MM.1S (cell line): ENCODE data around the gene HTR1D.

Experiments
- DNase-seq: peaks from one replicate; pipeline ENCODE4 v3.0.0-alpha.2; 2015
- H2AFZ ChIP-seq: fragments of 300-600 bp; sonication (generic); 2 replicates; pipeline ENCODE4 v1.6.0; 2016; ENCODE audit warnings: antibody characterized with exemption, low read length
- H3F3A ChIP-seq: fragments of 300-600 bp; sonication (generic); 2 replicates; pipeline ENCODE4 v1.6.1; 2016; ENCODE audit warnings: mild to moderate bottlenecking, antibody characterized with exemption, low read length, moderate library complexity, mixed read lengths; ENCODE audit not compliant: insufficient read depth
- H3K27ac ChIP-seq: fragments of 300-600 bp; sonication (generic); 2 replicates; pipeline ENCODE4 v1.5.1; 2016; ENCODE audit warnings: mild to moderate bottlenecking, low read length
- H3K27me3 ChIP-seq: fragments of 300-600 bp; sonication (generic); replicated peaks from 2 replicates; pipeline ENCODE4 v1.6.0; 2016; ENCODE audit warnings: low read length; ENCODE audit not compliant: insufficient read depth
- H3K36me3 ChIP-seq: fragments of 300-600 bp; sonication (generic); replicated peaks from 2 replicates; pipeline ENCODE4 v1.6.1; 2016; ENCODE audit warnings: mild to moderate bottlenecking, low read length, mixed read lengths; ENCODE audit not compliant: insufficient read depth
- H3K4me1 ChIP-seq: fragments of 300-600 bp; sonication (generic); 2 replicates; pipeline ENCODE4 v1.6.1; 2016; ENCODE audit warnings: low read length, mixed read lengths
- H3K4me2 ChIP-seq: fragments of 300-600 bp; sonication (generic); 2 replicates; pipeline ENCODE4 v1.6.0; 2016; ENCODE audit warnings: low read depth, low read length
- H3K4me3 ChIP-seq: fragments of 300-600 bp; sonication (generic); 2 replicates; pipeline ENCODE4 v1.5.1; 2016; ENCODE audit warnings: low read length, mixed read lengths
- H3K79me2 ChIP-seq: fragments of 300-600 bp; sonication (generic); 2 replicates; pipeline ENCODE4 v1.6.1; 2016; ENCODE audit warnings: mixed run types, low read length, mixed read lengths
- H3K9ac ChIP-seq: fragments of 300-600 bp; sonication (generic); 2 replicates; pipeline ENCODE4 v1.6.1; 2016; ENCODE audit warnings: low read length, mixed read lengths
- H3K9me2 ChIP-seq: fragments of 300-600 bp; sonication (generic); replicated peaks from 2 replicates; pipeline ENCODE4 v1.6.1; 2016; ENCODE audit warnings: mild to moderate bottlenecking, low read length, mixed read lengths; ENCODE audit not compliant: insufficient read depth
- H3K9me3 ChIP-seq: fragments of 300-600 bp; sonication (generic); replicated peaks from 2 replicates; pipeline ENCODE4 v1.6.1; 2016; ENCODE audit warnings: mild to moderate bottlenecking, low read length, mixed read lengths; ENCODE audit not compliant: insufficient read depth
- H4K20me1 ChIP-seq: fragments of 300-600 bp; sonication (generic); 2 replicates; pipeline ENCODE4 v1.6.1; 2016; ENCODE audit warnings: mild to moderate bottlenecking, low read length, moderate library complexity, mixed read lengths; ENCODE audit not compliant: insufficient read depth
- EZH2 ChIP-seq: fragments of 300-600 bp; sonication (generic); optimal IDR thresholded peaks from 2 replicates; pipeline ENCODE3; 2017; ENCODE audit warnings: low read depth, mild to moderate bottlenecking, antibody characterized with exemption, low read length, mixed read lengths
- EZH2phosphoT487 ChIP-seq: fragments of 300-600 bp; sonication (generic); IDR thresholded peaks from 2 replicates; pipeline ENCODE4 v1.6.1; 2018; ENCODE audit warnings: antibody characterized with exemption, low read length
- TF ChIP-seq, protein P1 (sequence below): fragments of 300-600 bp; sonication (generic); IDR thresholded peaks from 2 replicates; pipeline ENCODE4 v1.5.1; 2016; ENCODE audit warnings: antibody characterized with exemption, low read length, mixed read lengths

Gene HTR1D

GRCh38 chr1:23254584-23254983 lies 37.3 kb upstream of the HTR1D start:
- Histone ChIP-seq H3K9me3 (no peaks in the 10 kb centered on the region), H3K4me2 (no peak overlapping the region), H3K4me1 (no peaks in the 10 kb centered on the region), H3K36me3 (no peaks in the 10 kb centered on the region), H4K20me1 (no peaks in the 10 kb centered on the region), H3F3A (no peaks in the 10 kb centered on the region), H3K9me2 (no peaks in the 10 kb centered on the region), H2AFZ (no peak overlapping the region), H3K27ac (no peak overlapping the region), H3K4me3 (no peak overlapping the region), H3K79me2 (no peaks in the 10 kb centered on the region), H3K27me3 (no peaks in the 10 kb centered on the region), H3K9ac (no peak overlapping the region)
- DNase-seq = no peak
- TF ChIP-seq EZH2phosphoT487 = no peak
- TF ChIP-seq, protein P1, sequence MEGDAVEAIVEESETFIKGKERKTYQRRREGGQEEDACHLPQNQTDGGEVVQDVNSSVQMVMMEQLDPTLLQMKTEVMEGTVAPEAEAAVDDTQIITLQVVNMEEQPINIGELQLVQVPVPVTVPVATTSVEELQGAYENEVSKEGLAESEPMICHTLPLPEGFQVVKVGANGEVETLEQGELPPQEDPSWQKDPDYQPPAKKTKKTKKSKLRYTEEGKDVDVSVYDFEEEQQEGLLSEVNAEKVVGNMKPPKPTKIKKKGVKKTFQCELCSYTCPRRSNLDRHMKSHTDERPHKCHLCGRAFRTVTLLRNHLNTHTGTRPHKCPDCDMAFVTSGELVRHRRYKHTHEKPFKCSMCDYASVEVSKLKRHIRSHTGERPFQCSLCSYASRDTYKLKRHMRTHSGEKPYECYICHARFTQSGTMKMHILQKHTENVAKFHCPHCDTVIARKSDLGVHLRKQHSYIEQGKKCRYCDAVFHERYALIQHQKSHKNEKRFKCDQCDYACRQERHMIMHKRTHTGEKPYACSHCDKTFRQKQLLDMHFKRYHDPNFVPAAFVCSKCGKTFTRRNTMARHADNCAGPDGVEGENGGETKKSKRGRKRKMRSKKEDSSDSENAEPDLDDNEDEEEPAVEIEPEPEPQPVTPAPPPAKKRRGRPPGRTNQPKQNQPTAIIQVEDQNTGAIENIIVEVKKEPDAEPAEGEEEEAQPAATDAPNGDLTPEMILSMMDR = no peak
- TF ChIP-seq EZH2 = no peak

- H2AFZ ChIP-seq = no peak overlapping the region
- no peak overlapping the region for H3K27ac ChIP-seq
- no peaks in the 10 kb centered on the region for H3K79me2 ChIP-seq
- no peaks in the 10 kb centered on the region for H4K20me1 ChIP-seq
- no peaks in the 10 kb centered on the region for H3K36me3 ChIP-seq
- H3F3A ChIP-seq = no peaks in the 10 kb centered on the region
- H3K9me2 ChIP-seq = no peaks in the 10 kb centered on the region
- TF ChIP-seq, protein P1 = no peak
- no peak for TF ChIP-seq EZH2
- no peak for TF ChIP-seq EZH2phosphoT487
- no peaks in the 10 kb centered on the region for H3K4me1 ChIP-seq
- no peak overlapping the region for H3K9ac ChIP-seq
- H3K4me2 ChIP-seq = no peak overlapping the region
- H3K27me3 ChIP-seq = no peaks in the 10 kb centered on the region
- no peak overlapping the region for H3K4me3 ChIP-seq
- DNase-seq = no peak
- H3K9me3 ChIP-seq = no peaks in the 10 kb centered on the region
These were observed 34.5 kb upstream of the HTR1D start for GRCh38 chr1:23251812-23252211.

DNA sequence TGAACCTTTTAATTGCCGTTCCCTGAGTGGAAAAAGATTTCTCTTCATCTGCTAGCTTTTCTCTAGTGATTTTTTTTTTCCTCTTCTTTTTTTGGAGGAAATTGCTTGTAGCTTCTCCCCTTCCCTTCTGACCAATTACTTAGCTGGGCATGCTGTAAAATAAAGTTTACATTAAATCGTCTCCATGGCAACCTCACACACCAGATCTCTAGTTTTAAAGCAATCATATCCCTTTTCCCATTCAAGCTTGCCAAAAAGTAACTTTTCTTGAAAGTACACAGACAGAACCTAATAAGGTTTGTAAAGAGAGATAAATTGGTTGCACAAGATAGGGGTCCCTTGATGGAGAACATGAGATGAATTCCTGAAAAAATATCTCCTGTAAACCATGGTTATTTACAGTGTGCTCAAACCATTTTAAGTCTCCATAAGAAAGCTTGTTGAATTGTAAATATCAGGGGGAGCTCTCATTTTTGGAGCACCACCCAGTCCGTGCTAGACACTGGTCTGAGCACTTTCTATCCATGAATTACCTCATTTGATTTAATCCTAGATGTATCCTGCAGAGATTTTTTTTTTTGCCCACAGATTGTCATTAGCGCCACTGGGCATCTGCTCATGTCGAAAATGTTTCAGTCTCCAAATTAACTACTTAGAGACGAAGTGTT lies 32.6 kb upstream of the HTR1D start:
- TF ChIP-seq, protein P1 = no peak
- TF ChIP-seq EZH2 (no peak), EZH2phosphoT487 (no peak)
- H2AFZ ChIP-seq = no peak overlapping the region
- H3K4me1 ChIP-seq = no peaks in the 10 kb centered on the region
- H3K4me2 ChIP-seq = no peak overlapping the region
- H3K36me3 ChIP-seq = no peaks in the 10 kb centered on the region
- no peaks in the 10 kb centered on the region for H3K27me3 ChIP-seq
- DNase-seq = no peak
- H3K9me2 ChIP-seq = no peaks in the 10 kb centered on the region
- no peaks in the 10 kb centered on the region for H3K9me3 ChIP-seq
- H3F3A ChIP-seq = no peaks in the 10 kb centered on the region
- no peak overlapping the region for H3K27ac ChIP-seq
- H3K79me2 ChIP-seq = no peaks in the 10 kb centered on the region
- H3K4me3 ChIP-seq = no peak overlapping the region
- no peaks in the 10 kb centered on the region for H4K20me1 ChIP-seq
- H3K9ac ChIP-seq = no peak overlapping the region
